GM23338 (cell line): ENCODE results near the gene GLTP. TPM values are rescaled to one million over a fixed set of nuclear protein-coding genes. Genes with fewer than 3 reads are reported as not detected.

Source experiments
- ATAC-seq: fragments of 200-7000 bp; cut with Tn5 transposase; 3 replicates; pipeline ENCODE4 v1.9.1; 2020
- DNase-seq: peaks from one replicate; pipeline ENCODE4 v3.0.0-alpha.2; 2015; ENCODE audit warnings: low spot score
- H2AFZ ChIP-seq: fragments of 200-600 bp; sonication (generic); 2 replicates; pipeline ENCODE4 v1.8.0; 2016; ENCODE audit warnings: antibody characterized with exemption, mild to moderate bottlenecking, moderate library complexity
- H3F3A ChIP-seq: fragments of 200-600 bp; sonication (generic); replicated peaks from 2 replicates; pipeline ENCODE4 v1.8.0; 2017; ENCODE audit warnings: antibody characterized with exemption, mixed run types, low read depth
- H3K27ac ChIP-seq: fragments of 200-600 bp; sonication (generic); 2 replicates; pipeline ENCODE4 v1.6.1; 2016; ENCODE audit warnings: low read depth
- H3K27me3 ChIP-seq: fragments of 200-600 bp; sonication (generic); 2 replicates; pipeline ENCODE4 v1.8.0; 2016; ENCODE audit warnings: mild to moderate bottlenecking, mixed run types, moderate library complexity; ENCODE audit not compliant: insufficient read depth
- H3K36me3 ChIP-seq: fragments of 200-600 bp; sonication (generic); 2 replicates; pipeline ENCODE4 v1.8.0; 2016; ENCODE audit warnings: mild to moderate bottlenecking; ENCODE audit not compliant: insufficient read depth
- H3K4me1 ChIP-seq: fragments of 200-600 bp; sonication (generic); 2 replicates; pipeline ENCODE4 v1.8.0; 2016; ENCODE audit warnings: mild to moderate bottlenecking, moderate library complexity; ENCODE audit not compliant: insufficient read depth
- H3K4me2 ChIP-seq: fragments of 200-600 bp; sonication (generic); 2 replicates; pipeline ENCODE4 v1.7.1; 2017; ENCODE audit warnings: mixed run types
- H3K4me3 ChIP-seq: fragments of 200-600 bp; sonication (generic); 2 replicates; pipeline ENCODE4 v1.6.1; 2016; ENCODE audit warnings: mixed run types
- H3K79me2 ChIP-seq: fragments of 200-600 bp; sonication (generic); replicated peaks from 2 replicates; pipeline ENCODE4 v1.8.0; 2017; ENCODE audit warnings: mild to moderate bottlenecking; ENCODE audit not compliant: insufficient read depth
- H3K9me2 ChIP-seq: fragments of 200-600 bp; sonication (generic); 2 replicates; pipeline ENCODE4 v1.8.0; 2017; ENCODE audit not compliant: insufficient read depth
- H4K20me1 ChIP-seq: fragments of 200-600 bp; sonication (generic); replicated peaks from 2 replicates; pipeline ENCODE4 v1.8.0; 2017; ENCODE audit warnings: mild to moderate bottlenecking; ENCODE audit not compliant: insufficient read depth
- H3K27ac Mint-ChIP-seq: 2 replicates; pipeline ENCODE4 v1.8.0; 2020; ENCODE audit warnings: inconsistent platforms, mild to moderate bottlenecking, moderate library complexity, mixed read lengths
- H3K27me3 Mint-ChIP-seq: 3 replicates; pipeline ENCODE4 v1.8.0; 2022; ENCODE audit warnings: low read depth, mild to moderate bottlenecking, moderate library complexity, mixed read lengths, inconsistent platforms; ENCODE audit not compliant: insufficient read depth, poor library complexity
- H3K36me3 Mint-ChIP-seq: 3 replicates; pipeline ENCODE4 v1.8.0; 2021; ENCODE audit warnings: low read depth, mild to moderate bottlenecking, inconsistent platforms, moderate library complexity, mixed read lengths
- H3K4me1 Mint-ChIP-seq: 3 replicates; pipeline ENCODE4 v1.8.0; 2020; ENCODE audit warnings: mild to moderate bottlenecking, inconsistent platforms, mixed read lengths
- H3K4me3 Mint-ChIP-seq: 3 replicates; pipeline ENCODE4 v1.8.0; 2021; ENCODE audit warnings: moderate library complexity, mild to moderate bottlenecking, inconsistent platforms, mixed read lengths
- H3K9me3 Mint-ChIP-seq: 3 replicates; pipeline ENCODE4 v1.8.0; 2020; ENCODE audit warnings: moderate library complexity, mild to moderate bottlenecking, inconsistent platforms, mixed read lengths
- EZH2phosphoT487 ChIP-seq: fragments of 200-600 bp; sonication (generic); IDR thresholded peaks from one replicate; pipeline ENCODE4 v1.8.1; 2018; ENCODE audit warnings: antibody characterized with exemption; ENCODE audit not compliant: unreplicated experiment
- JUNB ChIP-seq: IDR thresholded peaks from one replicate; pipeline ENCODE4 v1.6.1; 2016; ENCODE audit warnings: antibody characterized with exemption; ENCODE audit not compliant: unreplicated experiment
- NANOG ChIP-seq: IDR thresholded peaks from 2 replicates; pipeline ENCODE4 v1.6.1; 2016; ENCODE audit warnings: antibody characterized with exemption, borderline replicate concordance
- POLR2AphosphoS5 ChIP-seq: IDR thresholded peaks from 2 replicates; pipeline ENCODE4 v1.6.1; 2016; ENCODE audit warnings: antibody characterized with exemption, low read depth
- ZNF114 ChIP-seq: fragments of 250-450 bp; sonication (Bioruptor Pico); IDR thresholded peaks from 2 replicates; pipeline ENCODE4 v1.5.0; 2020; ENCODE audit warnings: mild to moderate bottlenecking, moderate library complexity
- polyA plus RNA-seq: library from polyadenylated mRNA; unstranded; fragments of >200 nt; fragmentation: Nextera tagmentation; extraction: Ambion mirVana; gene quantifications from 2 replicates; pipeline ENCODE4 v1.2.1, GENCODE V29; 2016
- total RNA-seq: library from RNA; depleted of rRNA; stranded (reverse); fragments of >200 nt; shearing (Covaris generic); gene quantifications from 2 replicates; pipeline ENCODE4 v1.2.3, GENCODE V29; 2014
- TF ChIP-seq, protein P1 (sequence below): fragments of 250-450 bp; sonication (Bioruptor Pico); IDR thresholded peaks from 2 replicates; pipeline ENCODE4 v1.5.0; 2020; ENCODE audit warnings: mild to moderate bottlenecking, moderate library complexity
- TF ChIP-seq, protein P2 (sequence below): IDR thresholded peaks from 2 replicates; pipeline ENCODE4 v1.6.1; 2016; ENCODE audit warnings: antibody characterized with exemption
- TF ChIP-seq, protein P3 (sequence below), 2 experiments: fragments of 200-600 bp in 1 of 2; sonication (generic) in 1 of 2; conservative IDR thresholded peaks; 2 replicates each; pipeline versions ENCODE4 v1.5.1 to v1.6.1; 2016 to 2017; ENCODE audit warnings: antibody characterized with exemption in 2 of 2, low read depth in 2 of 2, mild to moderate bottlenecking in 2 of 2, moderate library complexity in 1 of 2
- TF ChIP-seq, protein P4 (sequence below): IDR thresholded peaks from one replicate; pipeline ENCODE4 v1.6.1; 2018; ENCODE audit warnings: antibody characterized with exemption; ENCODE audit not compliant: unreplicated experiment

The GLTP gene
- total and polyA plus RNA-seq, 2 experiments from 2014 or later, result 26.5 to 30.2 TPM

DNA sequence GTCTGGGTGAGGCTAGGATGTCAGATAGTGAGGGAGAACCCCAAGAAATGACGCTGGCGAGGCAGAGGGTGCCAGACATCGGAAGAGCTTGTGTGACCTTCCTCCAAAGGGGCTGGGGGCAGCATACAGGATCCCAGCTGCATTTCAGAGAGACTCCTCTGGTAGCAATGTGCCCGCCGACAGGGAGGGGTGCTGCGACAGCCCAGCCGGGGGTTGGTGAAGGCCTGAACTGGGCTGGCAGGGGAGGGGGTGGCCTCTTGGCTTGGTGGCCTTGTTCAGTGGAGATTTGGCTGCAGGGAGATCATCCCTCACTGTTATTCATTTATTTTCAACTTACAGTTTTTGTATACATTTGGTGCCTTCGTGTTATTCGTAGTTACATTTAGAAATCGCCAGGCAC lies 25.0 kb upstream of the GLTP start (continued):
- TF ChIP-seq, protein P1, sequence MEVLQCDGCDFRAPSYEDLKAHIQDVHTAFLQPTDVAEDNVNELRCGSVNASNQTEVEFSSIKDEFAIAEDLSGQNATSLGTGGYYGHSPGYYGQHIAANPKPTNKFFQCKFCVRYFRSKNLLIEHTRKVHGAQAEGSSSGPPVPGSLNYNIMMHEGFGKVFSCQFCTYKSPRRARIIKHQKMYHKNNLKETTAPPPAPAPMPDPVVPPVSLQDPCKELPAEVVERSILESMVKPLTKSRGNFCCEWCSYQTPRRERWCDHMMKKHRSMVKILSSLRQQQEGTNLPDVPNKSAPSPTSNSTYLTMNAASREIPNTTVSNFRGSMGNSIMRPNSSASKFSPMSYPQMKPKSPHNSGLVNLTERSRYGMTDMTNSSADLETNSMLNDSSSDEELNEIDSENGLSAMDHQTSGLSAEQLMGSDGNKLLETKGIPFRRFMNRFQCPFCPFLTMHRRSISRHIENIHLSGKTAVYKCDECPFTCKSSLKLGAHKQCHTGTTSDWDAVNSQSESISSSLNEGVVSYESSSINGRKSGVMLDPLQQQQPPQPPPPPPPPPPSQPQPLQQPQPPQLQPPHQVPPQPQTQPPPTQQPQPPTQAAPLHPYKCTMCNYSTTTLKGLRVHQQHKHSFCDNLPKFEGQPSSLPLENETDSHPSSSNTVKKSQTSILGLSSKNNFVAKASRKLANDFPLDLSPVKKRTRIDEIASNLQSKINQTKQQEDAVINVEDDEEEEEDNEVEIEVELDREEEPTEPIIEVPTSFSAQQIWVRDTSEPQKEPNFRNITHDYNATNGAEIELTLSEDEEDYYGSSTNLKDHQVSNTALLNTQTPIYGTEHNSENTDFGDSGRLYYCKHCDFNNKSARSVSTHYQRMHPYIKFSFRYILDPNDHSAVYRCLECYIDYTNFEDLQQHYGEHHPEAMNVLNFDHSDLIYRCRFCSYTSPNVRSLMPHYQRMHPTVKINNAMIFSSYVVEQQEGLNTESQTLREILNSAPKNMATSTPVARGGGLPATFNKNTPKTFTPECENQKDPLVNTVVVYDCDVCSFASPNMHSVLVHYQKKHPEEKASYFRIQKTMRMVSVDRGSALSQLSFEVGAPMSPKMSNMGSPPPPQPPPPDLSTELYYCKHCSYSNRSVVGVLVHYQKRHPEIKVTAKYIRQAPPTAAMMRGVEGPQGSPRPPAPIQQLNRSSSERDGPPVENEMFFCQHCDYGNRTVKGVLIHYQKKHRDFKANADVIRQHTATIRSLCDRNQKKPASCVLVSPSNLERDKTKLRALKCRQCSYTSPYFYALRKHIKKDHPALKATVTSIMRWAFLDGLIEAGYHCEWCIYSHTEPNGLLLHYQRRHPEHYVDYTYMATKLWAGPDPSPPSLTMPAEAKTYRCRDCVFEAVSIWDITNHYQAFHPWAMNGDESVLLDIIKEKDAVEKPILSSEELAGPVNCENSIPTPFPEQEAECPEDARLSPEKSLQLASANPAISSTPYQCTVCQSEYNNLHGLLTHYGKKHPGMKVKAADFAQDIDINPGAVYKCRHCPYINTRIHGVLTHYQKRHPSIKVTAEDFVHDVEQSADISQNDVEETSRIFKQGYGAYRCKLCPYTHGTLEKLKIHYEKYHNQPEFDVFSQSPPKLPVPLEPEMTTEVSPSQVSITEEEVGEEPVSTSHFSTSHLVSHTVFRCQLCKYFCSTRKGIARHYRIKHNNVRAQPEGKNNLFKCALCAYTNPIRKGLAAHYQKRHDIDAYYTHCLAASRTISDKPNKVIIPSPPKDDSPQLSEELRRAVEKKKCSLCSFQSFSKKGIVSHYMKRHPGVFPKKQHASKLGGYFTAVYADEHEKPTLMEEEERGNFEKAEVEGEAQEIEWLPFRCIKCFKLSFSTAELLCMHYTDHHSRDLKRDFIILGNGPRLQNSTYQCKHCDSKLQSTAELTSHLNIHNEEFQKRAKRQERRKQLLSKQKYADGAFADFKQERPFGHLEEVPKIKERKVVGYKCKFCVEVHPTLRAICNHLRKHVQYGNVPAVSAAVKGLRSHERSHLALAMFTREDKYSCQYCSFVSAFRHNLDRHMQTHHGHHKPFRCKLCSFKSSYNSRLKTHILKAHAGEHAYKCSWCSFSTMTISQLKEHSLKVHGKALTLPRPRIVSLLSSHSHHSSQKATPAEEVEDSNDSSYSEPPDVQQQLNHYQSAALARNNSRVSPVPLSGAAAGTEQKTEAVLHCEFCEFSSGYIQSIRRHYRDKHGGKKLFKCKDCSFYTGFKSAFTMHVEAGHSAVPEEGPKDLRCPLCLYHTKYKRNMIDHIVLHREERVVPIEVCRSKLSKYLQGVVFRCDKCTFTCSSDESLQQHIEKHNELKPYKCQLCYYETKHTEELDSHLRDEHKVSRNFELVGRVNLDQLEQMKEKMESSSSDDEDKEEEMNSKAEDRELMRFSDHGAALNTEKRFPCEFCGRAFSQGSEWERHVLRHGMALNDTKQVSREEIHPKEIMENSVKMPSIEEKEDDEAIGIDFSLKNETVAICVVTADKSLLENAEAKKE (CRISPR knock-in tag), result no peak
- TF ChIP-seq POLR2AphosphoS5 (no peak), EZH2phosphoT487 (no peak), JUNB (no peak)
- TF ChIP-seq, protein P2, sequence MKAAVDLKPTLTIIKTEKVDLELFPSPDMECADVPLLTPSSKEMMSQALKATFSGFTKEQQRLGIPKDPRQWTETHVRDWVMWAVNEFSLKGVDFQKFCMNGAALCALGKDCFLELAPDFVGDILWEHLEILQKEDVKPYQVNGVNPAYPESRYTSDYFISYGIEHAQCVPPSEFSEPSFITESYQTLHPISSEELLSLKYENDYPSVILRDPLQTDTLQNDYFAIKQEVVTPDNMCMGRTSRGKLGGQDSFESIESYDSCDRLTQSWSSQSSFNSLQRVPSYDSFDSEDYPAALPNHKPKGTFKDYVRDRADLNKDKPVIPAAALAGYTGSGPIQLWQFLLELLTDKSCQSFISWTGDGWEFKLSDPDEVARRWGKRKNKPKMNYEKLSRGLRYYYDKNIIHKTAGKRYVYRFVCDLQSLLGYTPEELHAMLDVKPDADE, result no peak
- TF ChIP-seq, protein P3, sequence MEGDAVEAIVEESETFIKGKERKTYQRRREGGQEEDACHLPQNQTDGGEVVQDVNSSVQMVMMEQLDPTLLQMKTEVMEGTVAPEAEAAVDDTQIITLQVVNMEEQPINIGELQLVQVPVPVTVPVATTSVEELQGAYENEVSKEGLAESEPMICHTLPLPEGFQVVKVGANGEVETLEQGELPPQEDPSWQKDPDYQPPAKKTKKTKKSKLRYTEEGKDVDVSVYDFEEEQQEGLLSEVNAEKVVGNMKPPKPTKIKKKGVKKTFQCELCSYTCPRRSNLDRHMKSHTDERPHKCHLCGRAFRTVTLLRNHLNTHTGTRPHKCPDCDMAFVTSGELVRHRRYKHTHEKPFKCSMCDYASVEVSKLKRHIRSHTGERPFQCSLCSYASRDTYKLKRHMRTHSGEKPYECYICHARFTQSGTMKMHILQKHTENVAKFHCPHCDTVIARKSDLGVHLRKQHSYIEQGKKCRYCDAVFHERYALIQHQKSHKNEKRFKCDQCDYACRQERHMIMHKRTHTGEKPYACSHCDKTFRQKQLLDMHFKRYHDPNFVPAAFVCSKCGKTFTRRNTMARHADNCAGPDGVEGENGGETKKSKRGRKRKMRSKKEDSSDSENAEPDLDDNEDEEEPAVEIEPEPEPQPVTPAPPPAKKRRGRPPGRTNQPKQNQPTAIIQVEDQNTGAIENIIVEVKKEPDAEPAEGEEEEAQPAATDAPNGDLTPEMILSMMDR (conservative IDR thresholded peaks at IDR 0.05; ENCODE audit: low read depth in 2 of 2), result no peak

DNA sequence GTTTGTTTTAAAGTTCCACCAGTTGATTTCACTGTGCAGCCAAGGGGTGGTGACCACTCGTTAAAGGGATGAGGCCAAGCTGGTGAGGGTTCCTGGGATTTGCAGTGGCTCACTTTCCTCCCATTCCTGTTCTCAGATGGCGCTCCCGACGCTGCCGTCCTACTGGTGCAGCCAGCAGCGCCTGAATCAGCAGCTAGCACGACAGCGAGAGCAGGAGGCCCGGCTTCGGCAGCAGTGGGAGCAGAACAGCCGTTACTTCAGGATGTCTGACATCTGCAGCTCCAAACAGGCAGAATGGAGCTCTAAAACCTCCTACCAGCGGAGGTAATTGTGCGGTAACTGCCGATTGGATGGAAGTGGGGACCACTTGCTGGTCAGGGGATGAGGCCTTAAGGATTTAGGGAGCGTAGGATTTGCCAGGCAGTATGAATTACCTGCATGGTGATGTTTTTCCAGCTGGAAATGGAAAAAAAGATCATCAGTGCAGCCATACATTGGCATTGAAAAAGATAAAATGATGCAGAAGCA lies 22.6 kb upstream of the GLTP start:
- Histone ChIP-seq H3K4me2 (no peak overlapping the region), H3K27ac (no peak overlapping the region), H3K36me3 (no peaks in the 10 kb centered on the region; the same call in 1 of the 2 replicates), H3K4me3 (no peak overlapping the region), H4K20me1 (peaks cover 19% of the 10 kb centered on the region), H3K27me3 (peaks cover 97% of the 10 kb centered on the region), H3F3A (no peaks in the 10 kb centered on the region; the same call in 1 of the 2 replicates), H3K9me2 (no peaks in the 10 kb centered on the region), H3K4me1 (peaks cover 11% of the 10 kb centered on the region), H3K79me2 (no peaks in the 10 kb centered on the region), H2AFZ (no peak overlapping the region)
- ATAC-seq (no peak), DNase-seq (peak; percentile 32)
- H3K9me3 Mint-ChIP-seq, result no peaks in the 10 kb centered on the region; the same call in 2 of the 3 replicates
- peaks cover 29% of the 10 kb centered on the region for H3K4me1 Mint-ChIP-seq
- no peak overlapping the region; the same call in 2 of the 3 replicates for H3K4me3 Mint-ChIP-seq
- peaks cover 42% of the 10 kb centered on the region for H3K36me3 Mint-ChIP-seq
- peaks cover 78% of the 10 kb centered on the region for H3K27me3 Mint-ChIP-seq
- H3K27ac Mint-ChIP-seq, result no peak overlapping the region
- TF ChIP-seq NANOG (no peak), EZH2phosphoT487 (no peak), POLR2AphosphoS5 (no peak), JUNB (no peak), ZNF114 (CRISPR knock-in tag) (no peak)
- TF ChIP-seq, protein P4, sequence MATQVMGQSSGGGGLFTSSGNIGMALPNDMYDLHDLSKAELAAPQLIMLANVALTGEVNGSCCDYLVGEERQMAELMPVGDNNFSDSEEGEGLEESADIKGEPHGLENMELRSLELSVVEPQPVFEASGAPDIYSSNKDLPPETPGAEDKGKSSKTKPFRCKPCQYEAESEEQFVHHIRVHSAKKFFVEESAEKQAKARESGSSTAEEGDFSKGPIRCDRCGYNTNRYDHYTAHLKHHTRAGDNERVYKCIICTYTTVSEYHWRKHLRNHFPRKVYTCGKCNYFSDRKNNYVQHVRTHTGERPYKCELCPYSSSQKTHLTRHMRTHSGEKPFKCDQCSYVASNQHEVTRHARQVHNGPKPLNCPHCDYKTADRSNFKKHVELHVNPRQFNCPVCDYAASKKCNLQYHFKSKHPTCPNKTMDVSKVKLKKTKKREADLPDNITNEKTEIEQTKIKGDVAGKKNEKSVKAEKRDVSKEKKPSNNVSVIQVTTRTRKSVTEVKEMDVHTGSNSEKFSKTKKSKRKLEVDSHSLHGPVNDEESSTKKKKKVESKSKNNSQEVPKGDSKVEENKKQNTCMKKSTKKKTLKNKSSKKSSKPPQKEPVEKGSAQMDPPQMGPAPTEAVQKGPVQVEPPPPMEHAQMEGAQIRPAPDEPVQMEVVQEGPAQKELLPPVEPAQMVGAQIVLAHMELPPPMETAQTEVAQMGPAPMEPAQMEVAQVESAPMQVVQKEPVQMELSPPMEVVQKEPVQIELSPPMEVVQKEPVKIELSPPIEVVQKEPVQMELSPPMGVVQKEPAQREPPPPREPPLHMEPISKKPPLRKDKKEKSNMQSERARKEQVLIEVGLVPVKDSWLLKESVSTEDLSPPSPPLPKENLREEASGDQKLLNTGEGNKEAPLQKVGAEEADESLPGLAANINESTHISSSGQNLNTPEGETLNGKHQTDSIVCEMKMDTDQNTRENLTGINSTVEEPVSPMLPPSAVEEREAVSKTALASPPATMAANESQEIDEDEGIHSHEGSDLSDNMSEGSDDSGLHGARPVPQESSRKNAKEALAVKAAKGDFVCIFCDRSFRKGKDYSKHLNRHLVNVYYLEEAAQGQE, result no peak
